GM18520 (cell line): ENCODE measurements around the gene ABI2.
"Not testable (repeated sequence)": the region's sequence is repeated elsewhere in the genome, so short reads cannot be mapped to it uniquely, and the experiment has no call there.

Experiments
- ATAC-seq: cut with Tn5 transposase; IDR thresholded peaks from one replicate; pipeline ENCODE4 v1.9.1; 2021; ENCODE audit not compliant: unreplicated experiment

ABI2 gene

GRCh38 chr2:203354966-203355365 lies 26.8 kb downstream of the ABI2 start:
- ATAC-seq = no peak

- no peak for ATAC-seq
These were observed 31.3 kb downstream of the ABI2 start for GRCh38 chr2:203359450-203359849.

- no peak for ATAC-seq
These were observed 32.7 kb downstream of the ABI2 start for GRCh38 chr2:203360833-203361430.

- ATAC-seq = no peak
These were observed 33.3 kb downstream of the ABI2 start for GRCh38 chr2:203361495-203361894.

GRCh38 chr2:203361922-203362321 lies 33.7 kb downstream of the ABI2 start:
- no peak for ATAC-seq

GRCh38 chr2:203366639-203367466 lies 38.7 kb downstream of the ABI2 start:
- ATAC-seq = no peak

- ATAC-seq = not testable (repeated sequence)
These were observed 44.5 kb downstream of the ABI2 start for GRCh38 chr2:203372706-203373105.

- ATAC-seq = no peak
These were observed 48.0 kb downstream of the ABI2 start for GRCh38 chr2:203376173-203376572.

GRCh38 chr2:203379156-203379555 lies 51.0 kb downstream of the ABI2 start:
- ATAC-seq = no peak

GRCh38 chr2:203383038-203383437 lies 54.8 kb downstream of the ABI2 start:
- ATAC-seq = no peak

GRCh38 chr2:203388153-203388552 lies 60.0 kb downstream of the ABI2 start:
- not testable (repeated sequence) for ATAC-seq

- no peak for ATAC-seq
These were observed 66.5 kb downstream of the ABI2 start for GRCh38 chr2:203394519-203395227.

- ATAC-seq = no peak
These were observed 67.7 kb downstream of the ABI2 start for GRCh38 chr2:203395858-203396257.

GRCh38 chr2:203396667-203397066 lies 68.5 kb downstream of the ABI2 start:
- ATAC-seq = no peak

- no peak for ATAC-seq
These were observed 70.8 kb downstream of the ABI2 start for GRCh38 chr2:203399031-203399430.

- ATAC-seq = no peak
These were observed 72.8 kb downstream of the ABI2 start for GRCh38 chr2:203400805-203401585.

GRCh38 chr2:203404996-203405395 lies 76.8 kb downstream of the ABI2 start:
- ATAC-seq = no peak

- no peak for ATAC-seq
These were observed 79.3 kb downstream of the ABI2 start for GRCh38 chr2:203407496-203407895.

- no peak for ATAC-seq
These were observed 84.5 kb downstream of the ABI2 start for GRCh38 chr2:203412546-203413331.

- ATAC-seq = no peak
These were observed 85.6 kb downstream of the ABI2 start for GRCh38 chr2:203413796-203414195.
